Measurements from ENCODE around the gene AMDHD2.
"Not testable (repeated sequence)": the region's sequence is repeated elsewhere in the genome, so short reads cannot be mapped to it uniquely, and the experiment has no call there.

AMDHD2 gene

DNA sequence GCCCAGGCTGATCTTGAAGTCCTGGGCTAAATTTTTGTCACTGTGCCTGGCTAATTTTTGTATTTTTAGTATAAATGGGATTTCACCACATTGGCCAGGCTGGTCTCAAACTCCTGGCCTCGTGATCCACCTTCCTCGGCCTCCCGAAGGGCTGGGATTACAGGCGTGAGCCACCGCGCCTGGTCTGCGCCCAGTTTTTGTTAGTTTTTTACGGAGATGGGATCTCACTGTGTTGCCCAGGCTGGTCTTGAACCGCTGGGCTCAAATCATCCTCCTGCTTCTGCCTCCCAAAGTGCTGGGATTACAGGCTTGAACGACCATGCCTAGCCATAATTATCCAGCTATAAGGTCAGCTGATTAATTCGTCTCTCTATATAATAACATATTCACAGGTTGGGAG, 13.7 kb downstream of the AMDHD2 start:
- DNase-seq (ENCODE audit: low read depth in 3 of 3): no peak

DNA sequence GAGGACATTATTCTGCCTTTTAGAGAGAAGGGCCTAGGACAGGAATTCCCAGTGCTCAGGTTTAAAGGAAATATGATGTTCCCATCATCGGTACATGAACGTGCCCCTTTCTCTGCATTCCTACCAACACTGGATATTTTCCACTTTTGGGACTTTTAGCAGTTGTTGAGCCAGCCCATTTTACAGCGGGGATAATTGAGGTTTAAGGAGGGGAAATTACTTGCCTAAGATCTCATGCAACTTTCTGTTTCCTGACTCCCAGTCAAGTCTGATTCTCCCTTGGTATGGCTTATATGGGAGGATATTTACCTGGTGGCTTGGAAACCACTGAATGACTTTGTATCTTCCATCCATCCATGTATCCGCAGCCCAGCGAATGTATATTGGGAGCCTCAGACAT, 14.2 kb downstream of the AMDHD2 start:
- DNase-seq (ENCODE audit: low read depth in 3 of 3): not testable (repeated sequence)

DNA sequence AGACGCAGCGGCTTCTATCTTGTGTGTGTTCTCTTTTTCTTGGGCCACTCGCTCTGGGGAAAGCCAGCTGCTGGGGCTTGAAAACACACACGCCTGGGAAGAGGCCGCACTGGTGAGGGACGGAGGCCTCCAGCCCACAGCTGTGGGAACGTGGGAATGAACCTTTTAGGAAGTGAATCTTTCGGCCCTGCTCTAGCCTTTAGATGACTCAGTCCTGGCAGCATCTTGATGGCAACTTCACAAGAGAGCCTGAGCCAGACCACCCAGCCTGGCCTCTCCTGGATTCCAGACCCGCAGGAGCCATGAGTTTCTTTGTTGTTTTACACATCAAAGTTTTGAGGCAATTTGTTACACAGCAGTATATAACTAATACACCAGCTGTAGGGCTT, 15.4 kb downstream of the AMDHD2 start:
- DNase-seq (ENCODE audit: low read depth in 3 of 3): no peak

DNA sequence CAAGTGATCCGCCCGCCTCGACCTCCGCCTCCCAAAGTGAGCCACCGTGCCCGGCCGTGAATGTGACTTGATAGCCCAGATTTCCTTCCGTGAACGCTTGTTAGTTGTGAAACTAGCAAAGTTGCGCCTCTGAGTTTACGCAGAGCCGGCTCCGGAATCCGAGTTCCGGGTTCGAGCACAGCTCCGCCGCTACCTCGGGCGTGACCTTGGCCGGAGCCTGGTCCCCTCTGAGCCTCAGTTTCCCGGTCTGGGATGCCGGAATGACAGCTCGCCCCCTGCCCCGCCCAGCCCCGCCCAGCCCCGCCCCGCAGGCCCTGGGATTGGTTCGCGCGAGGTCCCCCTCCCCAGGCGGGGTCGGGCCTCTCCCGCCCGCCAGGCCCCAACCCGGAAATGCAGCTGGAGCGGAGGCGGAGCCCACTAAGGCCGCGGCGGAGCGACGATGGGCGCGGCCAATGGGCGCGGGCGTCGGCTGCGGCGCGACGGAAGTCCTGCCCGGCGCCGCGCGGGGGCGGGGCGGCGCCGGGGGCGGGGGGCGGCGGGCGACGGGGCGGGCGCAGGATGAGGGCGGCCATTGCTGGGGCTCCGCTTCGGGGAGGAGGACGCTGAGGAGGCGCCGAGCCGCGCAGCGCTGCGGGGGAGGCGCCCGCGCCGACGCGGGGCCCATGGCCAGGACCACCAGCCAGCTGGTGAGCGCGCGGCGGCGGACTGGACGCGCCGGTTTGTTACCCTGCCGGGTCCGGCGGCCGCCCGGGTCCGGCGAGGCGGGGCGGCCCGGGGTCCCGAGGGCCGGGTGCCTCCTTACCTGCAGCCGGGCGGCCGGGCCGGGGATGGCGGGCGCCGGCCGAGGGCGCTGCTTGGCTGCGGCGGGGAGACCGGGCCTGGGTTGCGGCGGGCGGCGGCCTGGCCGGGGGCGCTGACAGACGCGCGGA, 17.5 kb downstream of the AMDHD2 start, which contains the start of gene PDPK1:
Gene PDPK1, plus strand, starts transcription at position 571 of the 929 bp plus-strand sequence. Its CDS starts 92 bp downstream, at position 663.
- DNase-seq (ENCODE audit: low read depth in 3 of 3): peak; percentile 84 to 92 (median 86)

DNA sequence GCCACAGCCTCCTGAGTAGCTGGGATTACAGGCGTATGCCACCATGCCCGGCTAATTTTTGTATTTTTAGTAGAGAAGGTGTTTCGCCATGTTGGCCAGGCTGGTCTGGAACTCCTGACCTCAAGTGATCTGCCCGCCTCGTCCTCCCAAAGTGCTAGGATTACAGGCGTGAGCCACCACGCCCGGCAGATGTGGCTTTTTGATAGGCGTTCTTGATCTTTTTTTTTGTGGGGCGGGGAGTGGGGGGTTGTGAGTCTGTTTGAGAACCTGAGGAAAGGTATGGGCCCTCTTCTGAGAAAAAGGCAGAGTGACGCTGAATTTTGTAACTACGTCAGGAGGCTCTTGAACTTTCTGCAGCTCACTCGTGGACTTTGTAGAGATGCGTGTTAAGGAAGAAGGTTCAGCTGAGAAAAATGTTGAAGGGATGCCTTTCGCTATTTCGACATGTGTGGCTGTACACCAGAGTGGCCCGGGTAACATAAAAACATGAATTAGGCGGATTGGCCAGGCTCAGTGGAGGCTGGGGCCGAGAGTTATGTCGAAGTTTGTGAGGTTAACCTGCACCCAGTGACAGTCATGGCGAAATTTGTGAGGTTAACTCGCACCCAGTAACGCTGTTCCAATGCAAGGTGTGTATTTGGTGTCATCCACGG, 19.1 kb downstream of the AMDHD2 start:
- not testable (repeated sequence) for DNase-seq (ENCODE audit: low read depth in 3 of 3)

DNA sequence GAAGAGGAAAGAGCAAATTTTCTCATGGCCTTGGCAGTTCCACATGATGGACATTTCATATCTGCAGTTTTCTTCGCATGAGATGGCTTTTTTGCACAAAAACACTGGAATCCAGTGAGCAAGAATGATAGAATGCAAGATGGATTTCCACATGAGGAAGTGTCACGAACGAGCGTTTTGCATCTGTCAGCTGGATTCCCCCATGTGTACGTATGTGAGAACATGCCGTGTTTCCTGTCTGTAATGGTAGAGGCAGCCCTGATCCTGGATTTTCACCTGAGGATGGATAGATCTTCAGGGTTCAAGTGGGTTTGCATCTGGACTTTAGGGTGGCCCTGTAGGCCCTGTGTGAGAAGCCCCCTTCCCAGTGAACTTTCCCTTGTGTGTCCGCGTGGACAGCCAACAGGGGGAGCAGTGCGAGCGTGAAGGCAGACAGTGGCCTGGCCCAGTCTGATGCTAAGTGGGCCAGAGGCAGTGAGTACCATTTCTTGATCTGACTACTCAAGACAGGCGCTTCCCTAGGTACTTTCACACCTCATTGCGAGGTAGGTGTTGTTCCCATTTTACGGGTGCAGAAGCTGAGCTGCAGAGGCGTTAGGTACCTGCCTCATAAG, 19.8 kb downstream of the AMDHD2 start:
- DNase-seq (ENCODE audit: low read depth in 3 of 3): not testable (repeated sequence)

DNA sequence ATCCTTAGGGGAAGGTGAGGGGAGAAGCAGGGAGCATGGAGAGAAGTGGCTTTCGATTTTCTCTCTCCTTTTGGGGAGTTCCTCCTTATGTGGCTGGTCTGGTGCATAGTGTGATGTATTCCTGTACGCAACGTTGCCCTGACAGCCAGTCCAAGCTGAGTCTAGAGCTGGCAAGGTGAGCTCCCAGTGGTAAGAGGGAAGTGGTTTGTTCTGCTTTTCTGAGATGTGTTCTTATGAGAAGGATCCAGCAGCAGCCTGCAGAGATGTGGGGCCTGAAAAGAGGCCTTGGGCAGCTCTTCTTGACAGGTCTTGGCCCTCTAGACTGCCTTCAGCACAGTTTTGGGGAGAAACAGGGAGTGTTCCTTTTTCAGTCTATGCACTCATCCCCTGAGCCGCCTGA, 20.7 kb downstream of the AMDHD2 start:
- not testable (repeated sequence) for DNase-seq (ENCODE audit: low read depth in 3 of 3)

DNA sequence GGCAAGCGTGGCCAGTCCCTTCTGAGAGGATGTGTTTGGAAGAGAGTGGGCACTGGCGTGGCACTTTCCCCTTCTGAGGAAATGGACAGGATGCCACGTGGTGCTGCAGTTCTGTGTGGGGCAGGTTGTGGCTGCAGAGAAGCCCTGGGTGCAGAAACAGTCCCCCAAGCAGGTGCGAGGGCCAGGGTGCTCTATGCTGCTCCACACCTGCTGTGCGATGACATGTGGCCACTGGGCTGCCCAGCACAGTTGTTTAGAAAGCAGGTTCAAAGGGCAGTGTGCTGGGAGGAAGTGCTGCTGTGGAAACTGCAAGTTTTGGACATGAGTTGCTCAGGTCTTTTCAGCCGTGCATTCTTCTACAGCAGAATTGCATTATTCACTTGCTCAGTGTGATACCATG, 21.2 kb downstream of the AMDHD2 start:
- not testable (repeated sequence) for DNase-seq (ENCODE audit: low read depth in 3 of 3)

DNA sequence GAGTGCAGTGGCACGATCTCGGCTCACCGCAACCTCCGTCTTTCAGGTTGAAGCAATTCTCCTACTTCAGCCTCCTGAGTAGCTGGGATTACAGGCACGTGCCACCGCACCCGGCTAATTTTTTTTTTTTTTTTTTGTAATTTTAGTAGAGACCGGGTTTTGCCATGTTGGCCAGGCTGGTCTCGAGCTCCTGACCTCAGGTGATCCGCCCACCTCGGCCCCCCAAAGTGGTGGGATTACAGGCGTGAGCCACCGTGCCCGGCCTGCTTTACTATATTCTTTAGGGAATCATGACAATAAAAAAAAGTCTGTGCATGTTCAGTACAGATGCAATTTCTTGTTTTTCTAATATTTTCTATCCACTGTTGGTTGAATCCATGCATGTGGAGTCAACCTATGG, 23.6 kb downstream of the AMDHD2 start:
- not testable (repeated sequence) for DNase-seq (ENCODE audit: low read depth in 3 of 3)

DNA sequence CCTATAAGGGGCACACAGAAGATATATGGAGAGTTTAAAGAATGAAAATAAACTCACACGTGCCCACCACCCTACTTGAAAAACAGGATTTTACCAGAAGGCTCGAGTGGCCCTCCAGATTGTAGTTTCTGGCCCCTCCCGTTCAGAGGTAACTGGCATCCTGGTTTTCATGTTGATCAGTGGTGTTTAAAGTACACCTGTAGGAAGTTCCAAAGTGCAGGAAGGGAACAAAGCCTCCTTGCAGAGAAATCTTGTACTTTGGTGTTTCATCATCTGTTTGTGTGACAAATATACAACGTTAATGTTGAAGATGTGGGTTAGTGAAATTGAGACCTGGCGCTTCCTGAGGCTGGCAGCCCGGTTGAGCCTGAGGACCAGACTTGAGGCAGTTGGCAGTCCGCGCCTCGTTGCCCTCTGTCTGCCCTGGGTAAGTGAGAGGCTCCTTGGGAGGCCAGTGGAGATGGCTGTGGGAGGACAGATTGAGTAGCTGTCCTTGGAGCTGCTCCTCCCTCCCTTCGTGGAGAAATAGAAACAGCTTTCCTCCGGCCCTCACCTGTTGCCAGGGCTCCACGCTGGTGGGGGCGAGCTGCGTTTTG, 30.2 kb downstream of the AMDHD2 start:
- DNase-seq (ENCODE audit: low read depth in 3 of 3): not testable (repeated sequence)

DNA sequence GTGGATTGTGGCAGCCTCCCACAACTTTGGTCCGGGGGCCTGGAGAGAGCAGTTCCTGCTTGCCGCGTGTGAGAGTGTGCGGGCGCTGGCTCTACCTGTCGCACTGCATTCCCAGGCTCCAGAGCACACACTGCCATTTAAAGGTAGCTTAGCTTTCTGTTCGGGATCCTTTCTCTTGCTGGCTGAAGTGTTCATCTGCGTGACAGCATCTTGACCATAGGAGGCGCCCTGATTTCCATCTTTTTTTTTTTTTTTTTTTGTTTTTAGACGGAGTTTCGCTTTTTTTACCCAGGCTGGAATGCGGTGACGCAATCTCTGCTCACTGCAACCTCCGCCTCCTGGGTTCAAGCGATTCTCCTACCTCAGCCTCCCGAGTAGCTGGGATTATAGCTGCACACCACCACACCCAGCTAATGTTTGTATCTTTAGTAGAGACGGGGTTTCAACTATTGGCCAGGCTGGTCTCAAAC, 31.3 kb downstream of the AMDHD2 start:
- DNase-seq (ENCODE audit: low read depth in 3 of 3): not testable (repeated sequence)

DNA sequence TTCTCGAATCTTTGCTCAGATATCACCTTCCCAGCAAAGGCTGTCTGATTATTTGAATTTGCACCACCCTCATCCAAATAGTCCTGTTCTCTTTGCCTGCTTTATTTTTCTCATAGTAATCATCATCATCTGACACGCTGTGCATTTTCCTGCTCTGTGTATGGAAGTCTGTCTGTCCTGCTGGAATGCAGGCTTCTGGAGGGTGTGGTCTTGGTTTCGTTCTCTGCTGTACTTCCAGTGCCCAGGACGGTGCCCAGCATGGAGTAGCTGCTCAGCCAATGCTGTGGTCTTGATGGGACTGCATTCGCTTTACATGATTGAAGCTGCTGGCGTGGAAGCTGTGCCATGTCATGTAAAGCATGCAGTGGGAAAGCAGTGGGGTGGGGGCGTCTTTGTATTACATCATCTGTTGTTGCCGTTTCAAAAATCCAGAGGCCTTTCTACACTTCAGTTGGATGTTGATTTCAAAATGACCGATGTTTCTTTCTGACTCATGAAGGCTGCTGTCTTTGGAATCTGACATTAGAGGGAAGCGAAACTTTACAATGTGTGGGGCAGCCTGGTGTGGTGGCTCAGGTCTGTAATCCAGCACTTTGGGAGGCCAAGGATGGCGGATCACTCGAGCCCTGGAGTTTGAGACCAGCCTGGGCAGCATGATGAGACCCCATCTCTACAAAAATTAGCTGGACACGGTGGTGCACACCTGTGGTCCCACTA, 34.7 kb downstream of the AMDHD2 start:
- DNase-seq (ENCODE audit: low read depth in 3 of 3): not testable (repeated sequence)

DNA sequence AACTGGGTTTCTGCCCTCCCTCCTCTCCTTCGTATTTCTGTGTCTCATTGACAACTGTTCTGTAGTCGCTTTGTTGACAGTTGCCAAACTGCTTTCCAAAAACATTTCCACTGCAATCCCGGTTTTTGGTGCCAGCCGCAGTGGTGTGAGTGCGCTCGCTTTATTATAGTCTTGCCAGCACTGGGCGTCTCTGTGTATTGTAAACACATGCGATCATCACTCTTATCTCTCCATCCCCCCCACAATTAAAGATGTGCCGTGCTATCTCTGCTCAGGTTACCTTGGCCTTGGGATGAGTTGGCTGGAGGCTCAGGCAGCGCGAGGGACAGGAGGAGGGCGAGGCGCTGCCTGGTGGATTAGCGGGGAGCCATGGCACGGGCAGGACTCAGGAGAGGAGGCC, 37.0 kb downstream of the AMDHD2 start:
- DNase-seq (ENCODE audit: low read depth in 3 of 3): not testable (repeated sequence)

DNA sequence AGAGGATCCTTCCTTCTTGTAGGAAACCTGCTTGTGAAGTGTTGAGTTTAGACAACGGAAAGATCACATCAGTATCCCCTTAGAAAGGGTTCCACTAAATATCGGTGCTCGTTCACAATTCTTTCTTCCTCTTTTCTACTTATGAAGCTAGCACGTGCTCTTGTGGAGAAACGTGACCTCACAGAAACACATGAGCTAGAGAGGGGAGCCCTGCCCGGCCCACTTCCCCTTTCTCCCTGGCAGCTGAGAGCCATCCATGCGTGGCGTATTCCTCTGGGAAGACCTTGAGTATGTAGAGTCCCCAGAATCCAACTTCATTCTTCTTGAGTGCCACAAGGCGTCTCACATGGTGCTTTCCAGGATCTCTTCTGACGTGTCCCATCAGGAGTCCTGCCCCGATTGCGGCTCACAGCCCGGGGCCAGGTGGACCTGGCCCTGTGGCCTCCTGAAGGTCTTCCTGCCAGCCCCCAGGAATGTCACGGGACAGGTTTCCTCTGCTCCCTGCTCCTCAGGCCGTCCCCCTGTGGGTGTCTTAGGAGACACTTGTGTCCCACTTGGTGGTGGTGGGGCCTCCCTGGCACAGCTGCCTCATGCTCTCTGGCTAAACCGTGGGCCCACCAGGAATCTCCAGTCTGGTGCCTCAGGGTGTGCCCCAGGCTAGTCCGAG, 40.1 kb downstream of the AMDHD2 start:
- not testable (repeated sequence) for DNase-seq (ENCODE audit: low read depth in 3 of 3)

DNA sequence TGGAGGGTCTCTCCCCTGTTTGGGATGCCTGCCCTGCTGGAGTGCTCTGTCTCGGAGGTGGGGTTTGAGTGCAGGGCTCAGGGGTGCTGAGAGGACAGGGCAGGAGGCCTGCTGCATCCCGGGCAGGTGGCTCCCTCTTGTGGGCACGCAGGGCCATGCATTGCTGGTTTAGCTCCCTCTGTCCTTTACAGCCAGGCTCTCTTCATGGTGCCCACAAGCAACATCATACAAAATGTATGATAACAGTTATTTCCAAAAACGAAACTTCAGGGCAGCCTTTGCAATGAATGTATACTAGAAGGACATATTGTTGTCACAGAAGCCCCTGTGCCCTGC, 40.6 kb downstream of the AMDHD2 start:
- DNase-seq (ENCODE audit: low read depth in 3 of 3): peak in 2 of 3 experiments; percentile 22 to 67

DNA sequence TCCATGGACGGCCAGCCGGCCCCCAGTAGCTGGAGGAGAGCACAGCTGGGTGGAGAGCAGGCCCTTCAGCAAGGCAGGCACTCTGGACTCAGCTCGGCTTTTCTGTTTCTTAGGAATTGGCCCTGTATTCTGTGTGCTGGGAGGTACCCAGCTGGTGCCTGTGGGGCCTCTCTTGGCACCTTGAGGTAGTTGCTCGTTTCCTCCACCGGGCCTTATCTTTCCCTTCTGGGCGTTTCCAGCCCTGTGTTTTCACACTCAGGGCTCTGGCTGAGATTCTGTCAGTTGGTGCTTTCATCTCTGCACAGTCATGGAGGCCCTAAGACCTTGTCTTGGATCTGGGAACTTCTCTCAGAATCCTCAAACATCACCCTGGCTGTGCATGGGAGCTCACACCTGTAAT, 47.3 kb downstream of the AMDHD2 start:
- DNase-seq (ENCODE audit: low read depth in 3 of 3): not testable (repeated sequence)

DNA sequence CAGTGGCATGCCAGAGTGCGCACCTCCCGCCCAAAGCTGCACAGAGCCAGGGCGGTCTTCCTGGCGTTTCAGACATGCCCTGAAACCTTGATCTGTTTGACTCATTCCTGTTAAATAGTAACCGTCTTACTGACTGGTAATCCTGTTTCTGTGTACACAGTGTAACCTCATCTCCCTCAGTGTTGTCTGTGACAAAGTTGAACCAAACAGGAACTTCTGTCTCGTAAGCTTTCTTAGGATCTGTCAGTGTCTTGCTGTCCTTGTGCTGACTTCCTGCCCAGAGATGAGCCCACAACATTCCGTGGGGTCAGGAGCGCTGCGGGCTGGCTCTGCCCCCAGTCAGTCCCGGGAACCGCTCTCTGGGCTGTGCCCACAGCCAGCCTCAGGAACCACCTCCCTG, 48.4 kb downstream of the AMDHD2 start:
- DNase-seq (ENCODE audit: low read depth in 3 of 3): not testable (repeated sequence)

DNA sequence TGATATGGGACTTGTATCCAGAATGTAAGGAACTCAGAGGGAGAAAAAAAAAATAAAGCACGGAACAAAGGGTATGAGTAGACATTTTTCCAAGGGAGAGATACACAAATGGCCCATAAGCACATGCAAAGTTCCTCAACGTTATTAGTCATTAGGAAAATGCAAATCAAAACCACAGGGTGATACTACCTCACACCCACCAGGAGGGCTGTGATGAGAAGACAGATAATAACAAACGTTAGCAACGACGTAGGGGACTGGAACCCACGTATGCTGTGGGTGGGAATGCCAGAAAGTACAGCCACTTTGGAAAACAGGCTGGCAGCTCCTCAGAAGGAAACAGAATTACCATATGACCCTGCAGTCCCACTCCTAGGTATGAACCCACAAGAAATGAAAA, 52.5 kb downstream of the AMDHD2 start:
- DNase-seq (ENCODE audit: low read depth in 3 of 3): not testable (repeated sequence)

DNA sequence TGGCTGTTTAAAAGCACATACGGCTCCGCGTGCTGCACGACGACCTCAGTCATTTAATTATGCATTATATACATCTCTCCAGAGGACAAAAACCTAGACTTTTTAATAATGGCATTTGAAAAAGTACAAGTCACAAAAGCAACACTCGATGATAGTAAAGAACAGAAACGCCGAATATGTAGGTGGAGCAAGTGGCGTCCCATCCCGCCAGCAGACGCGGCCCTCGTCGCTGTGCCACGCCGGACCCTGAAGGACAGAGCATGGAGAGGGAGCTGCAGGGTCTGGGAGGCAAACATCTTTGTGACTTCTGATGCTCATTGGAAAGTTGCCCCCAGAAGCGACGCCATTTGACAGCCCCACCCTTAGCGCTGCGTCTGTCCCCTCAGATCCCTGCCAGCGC, 55.7 kb downstream of the AMDHD2 start:
- DNase-seq (ENCODE audit: low read depth in 3 of 3): not testable (repeated sequence)

DNA sequence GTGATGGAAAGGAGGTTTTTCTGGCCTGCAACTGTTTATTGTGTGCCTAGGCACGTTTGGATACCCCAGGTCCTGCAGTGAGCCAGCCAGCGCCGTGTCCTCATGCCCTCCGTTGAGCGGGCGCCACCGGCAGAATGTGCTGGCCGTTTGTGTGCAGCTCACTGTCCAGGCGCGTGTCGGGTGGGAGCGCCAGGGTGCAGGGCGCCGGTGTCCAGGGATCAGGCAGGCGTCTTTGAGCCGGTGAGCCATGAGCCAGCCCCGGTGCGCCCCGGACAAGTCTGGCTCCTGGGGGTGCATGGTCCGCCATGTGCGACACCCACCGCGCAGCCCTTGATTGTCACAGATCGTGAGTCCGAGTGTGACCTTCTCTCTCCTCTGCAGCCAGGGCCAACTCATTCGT, 56.9 kb downstream of the AMDHD2 start:
- DNase-seq (ENCODE audit: low read depth in 3 of 3): not testable (repeated sequence)

DNA sequence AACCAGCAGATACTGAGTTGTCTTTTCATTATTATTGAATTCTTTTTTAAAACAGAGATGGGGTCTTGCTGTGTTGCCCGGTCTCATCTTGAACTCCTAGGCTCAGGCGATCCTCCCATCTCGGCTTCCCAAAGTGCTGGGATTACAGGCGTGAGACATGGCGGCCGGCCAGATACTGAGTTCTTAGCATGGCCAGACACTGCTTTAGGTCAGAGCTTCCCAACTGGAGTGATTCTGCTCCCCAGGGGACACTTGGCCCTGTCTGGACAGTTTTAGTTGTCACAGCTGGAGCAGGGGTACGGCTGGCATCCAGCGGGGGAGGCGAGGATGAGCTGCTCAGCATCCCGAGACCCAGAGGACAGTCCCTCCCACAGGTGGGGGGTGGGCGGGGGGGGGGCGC, 58.7 kb downstream of the AMDHD2 start:
- not testable (repeated sequence) for DNase-seq (ENCODE audit: low read depth in 3 of 3)

Measured in stimulated activated CD4-positive, alpha-beta T cell treated with anti-CD3 and anti-CD28 coated beads, TNF-alpha, amount 100 ng/mL, for 24 hours (primary cell).